NCI-H1436 (cell line): ENCODE data around the gene ETNPPL.

ENCODE experiments used
- DNase-seq: peaks from one replicate; lab custom pipeline; 2025; lab: John Stamatoyannopoulos, UW

Gene ETNPPL

DNA sequence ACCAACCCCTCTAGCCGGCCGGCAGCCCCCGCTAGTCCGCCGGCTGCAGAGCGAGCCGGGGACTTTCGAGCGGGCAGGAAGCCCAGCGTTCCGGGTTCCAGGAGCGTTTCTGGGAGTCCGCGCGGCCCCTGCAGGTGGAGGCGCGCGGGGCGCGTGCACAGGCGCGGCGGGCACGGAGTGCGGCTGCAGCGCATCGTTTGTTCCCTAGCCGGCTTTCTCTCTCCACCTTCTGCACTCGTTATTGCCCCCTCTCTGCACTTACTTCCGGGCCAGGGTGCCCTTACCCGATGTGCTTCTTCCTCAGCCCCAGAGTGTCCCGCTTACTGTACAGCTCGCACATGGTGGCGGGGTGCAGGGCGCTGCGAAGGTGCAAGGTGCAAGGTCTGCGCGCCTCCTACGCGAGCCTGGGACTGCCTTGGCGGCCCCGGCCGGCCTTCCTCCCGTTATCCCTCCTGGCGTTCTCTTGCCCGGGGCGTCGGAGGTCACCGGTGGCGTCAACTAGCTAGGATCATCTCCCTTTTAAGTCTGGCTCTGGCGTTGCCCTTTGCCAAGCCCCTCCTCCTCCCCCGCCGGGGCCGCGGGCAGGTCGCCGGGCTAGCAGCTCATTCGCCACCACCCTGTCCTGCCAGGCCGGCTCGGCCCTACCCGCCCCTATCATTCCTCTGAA lies at the start of gene ETNPPL:
ETNPPL (minus strand) TSS at position 495 of the 667 bp plus-strand sequence; CDS start at position 340, 155 bp downstream.
- DNase-seq = no peak

- no peak for DNase-seq
These were observed 48.6 kb upstream of the ETNPPL start for GRCh38 chr4:108811486-108811885.

GRCh38 chr4:108810087-108810486 lies 47.2 kb upstream of the ETNPPL start:
- no peak for DNase-seq

DNA sequence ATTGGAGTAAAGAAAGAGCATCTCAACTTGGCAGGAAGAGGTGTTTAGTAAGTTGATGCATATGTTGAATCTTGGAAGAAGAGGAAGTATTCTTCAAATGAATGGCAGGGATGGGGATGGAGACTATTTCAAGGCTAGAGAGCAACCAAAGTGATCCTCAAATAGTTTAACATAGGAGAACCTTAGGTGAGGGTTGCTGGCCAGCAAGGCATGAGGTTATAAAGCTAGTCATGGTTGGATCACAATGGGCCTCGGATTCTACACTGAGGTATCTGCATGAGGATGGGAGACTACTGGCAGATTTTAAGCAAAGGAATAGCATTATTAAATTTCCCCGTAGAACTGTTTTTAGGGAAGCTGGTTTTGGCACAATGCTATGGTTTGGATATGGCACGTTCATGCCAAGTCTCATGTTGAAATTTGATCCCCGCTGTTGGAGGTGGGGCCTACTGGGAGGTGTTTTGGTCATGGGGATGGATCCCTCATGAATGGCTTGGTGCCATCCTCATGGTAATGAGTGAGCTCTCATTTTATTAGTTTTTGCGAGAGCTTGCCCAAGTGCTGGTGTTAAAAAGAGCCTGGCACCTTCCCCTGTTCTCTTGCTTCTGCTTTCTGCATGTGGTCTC lies 41.9 kb upstream of the ETNPPL start:
- DNase-seq = no peak

- DNase-seq = no peak
These were observed 36.5 kb upstream of the ETNPPL start for GRCh38 chr4:108799306-108799705.

DNA sequence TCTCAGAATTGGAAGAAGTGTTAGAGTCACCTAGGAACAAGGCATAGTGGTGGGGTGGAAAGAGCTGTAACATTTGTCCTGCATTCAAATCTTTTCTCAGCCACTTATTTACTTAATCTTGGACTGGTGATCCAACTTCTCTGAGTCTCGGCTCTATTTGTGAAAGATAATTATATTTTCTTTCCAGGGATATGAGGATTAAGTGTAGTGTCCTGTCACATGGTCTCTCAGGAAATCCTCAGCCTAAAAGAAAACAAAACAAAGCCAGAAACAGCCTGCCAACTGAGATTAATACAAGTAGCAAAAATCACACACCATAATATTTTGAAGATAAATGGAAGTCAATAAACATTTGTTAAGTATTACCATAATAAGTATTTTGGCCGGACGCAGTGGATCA lies 33.3 kb upstream of the ETNPPL start:
- no peak for DNase-seq

GRCh38 chr4:108795733-108796132 lies 32.9 kb upstream of the ETNPPL start:
- no peak for DNase-seq

DNA sequence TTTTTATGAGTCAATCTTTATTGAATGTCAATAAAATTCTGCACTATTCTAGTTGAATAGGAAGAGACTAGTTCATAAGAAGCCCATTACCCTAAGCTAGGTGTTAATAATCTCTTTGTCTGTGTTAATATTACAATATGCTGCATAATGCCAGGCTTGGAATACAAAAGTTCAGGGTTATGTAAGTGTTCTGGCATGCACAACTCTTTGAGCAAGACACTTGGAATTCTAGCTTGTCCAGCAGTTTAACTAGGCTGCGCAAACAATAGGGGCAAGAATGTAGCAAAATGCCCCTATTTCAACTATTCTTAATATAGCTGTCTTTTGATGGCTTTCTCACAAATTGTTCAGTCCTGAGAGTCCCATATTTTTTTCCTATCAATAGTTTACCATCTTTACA lies 31.3 kb upstream of the ETNPPL start:
- no peak for DNase-seq

DNA sequence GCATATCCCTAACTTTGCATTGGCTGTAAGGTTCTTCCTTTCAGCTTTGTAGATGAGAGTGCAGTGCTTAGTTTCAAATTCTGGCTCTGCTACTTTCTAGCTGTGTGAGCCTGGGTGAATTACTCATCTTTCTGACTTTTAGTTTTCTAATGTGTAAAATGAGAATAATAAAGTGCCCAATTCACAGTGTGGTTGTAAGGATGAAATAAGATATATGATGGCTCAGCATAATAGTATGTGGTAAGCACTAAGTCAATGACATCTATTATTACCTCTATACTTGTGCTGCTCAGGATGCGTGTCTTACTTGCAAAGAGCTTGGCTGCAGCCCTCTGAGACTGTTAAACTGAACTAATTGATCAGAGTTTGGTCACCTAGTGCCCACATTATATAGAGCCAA lies 30.6 kb upstream of the ETNPPL start:
- DNase-seq = no peak

GRCh38 chr4:108788731-108789130 lies 25.9 kb upstream of the ETNPPL start:
- no peak for DNase-seq

DNA sequence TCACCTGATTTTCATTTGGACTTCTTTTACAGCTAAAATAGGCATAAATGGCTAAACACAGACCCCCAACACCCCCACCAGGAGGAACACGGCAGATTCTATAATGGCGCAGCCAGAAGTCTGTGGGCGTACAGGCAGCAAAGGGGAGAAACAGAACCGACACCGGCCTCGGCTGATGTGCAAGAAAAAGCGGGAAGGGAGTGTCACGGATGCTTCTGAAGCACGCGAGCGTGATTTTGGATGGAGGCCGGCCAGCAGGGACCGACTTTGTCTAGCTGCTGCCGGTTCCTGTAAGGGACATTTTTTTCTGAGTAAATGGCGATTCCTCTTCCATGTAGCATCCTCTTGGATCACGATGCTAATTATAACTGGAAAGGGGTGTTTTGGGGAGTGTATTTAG lies 24.9 kb upstream of the ETNPPL start:
- no peak for DNase-seq

DNA sequence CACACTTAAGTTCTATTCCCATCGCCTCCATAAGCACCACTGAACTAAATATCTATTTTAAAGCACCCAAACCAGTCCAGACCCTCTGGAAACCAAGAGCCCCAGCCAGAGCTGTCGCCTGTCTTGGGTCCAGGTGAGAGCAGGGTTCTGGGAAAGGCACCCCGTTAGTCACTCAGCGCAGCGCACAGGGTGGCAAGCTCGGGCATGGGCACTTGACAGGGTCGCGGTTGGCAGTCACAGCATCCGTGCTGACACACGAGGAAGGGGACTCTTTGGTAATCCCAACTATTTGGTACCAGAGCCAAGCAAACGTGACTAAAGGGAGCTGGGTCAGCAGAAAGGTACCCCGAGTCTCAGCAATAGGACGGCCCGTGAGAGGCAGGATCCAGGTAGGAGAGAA lies 24.3 kb upstream of the ETNPPL start:
- DNase-seq = no peak

GRCh38 chr4:108786351-108786750 lies 23.5 kb upstream of the ETNPPL start:
- no peak for DNase-seq

DNA sequence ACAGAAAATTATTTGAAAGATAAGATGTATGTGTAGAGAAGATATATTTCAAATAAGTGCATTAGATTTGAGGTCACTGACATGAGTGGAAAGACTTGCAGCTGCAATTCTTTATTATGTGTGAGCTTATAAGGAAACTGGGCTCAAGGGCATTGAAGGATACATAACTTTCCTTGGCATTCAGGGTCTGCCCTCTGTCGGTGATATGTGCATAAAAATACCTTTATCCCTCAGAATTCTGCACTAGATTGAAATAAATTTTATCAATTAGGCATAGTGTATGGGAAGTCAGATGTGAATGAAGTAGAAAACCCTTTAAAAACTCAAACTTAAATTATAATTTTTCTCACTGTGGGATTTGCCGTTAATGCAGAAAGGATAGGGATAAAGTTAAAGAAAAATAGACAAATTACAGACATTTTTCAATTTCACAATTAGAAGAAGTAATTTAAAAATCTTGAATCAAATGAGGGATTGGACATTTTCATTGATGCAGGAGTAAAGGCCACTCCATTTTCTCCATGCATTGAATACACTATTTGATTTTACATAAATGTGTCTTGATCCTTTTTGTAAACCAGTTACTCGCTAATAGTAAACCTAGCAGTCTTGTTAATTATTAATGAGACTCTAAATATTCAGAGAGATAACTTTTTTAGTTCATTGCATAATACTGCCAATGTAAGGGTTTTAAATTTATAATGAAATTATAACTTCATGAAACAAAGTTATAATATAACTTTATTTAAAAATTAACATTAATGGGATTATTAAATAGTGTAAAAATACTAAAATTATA lies 21.0 kb upstream of the ETNPPL start:
- DNase-seq = no peak

- no peak for DNase-seq
These were observed 17.1 kb upstream of the ETNPPL start for GRCh38 chr4:108779958-108780357.

DNA sequence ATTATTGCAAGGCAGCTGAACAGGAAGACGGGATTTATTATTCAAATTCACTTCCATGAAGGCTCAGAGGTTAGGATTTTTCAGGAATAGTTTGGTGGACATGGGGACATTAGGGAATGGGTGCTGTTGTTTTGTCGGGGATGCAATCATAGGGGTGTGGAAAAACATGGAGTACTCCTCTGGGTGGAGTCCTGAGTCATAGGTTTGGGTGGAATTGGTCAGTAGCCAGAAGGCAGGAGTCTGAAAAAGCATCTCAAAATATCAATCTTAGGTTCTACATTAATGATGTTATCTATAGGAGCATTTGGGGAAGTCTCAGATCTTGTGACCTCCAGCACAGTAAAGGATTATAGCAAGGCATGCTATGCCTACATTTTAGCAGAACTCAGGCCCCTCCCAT lies 14.5 kb upstream of the ETNPPL start:
- DNase-seq = no peak

- DNase-seq = no peak
These were observed 13.1 kb upstream of the ETNPPL start for GRCh38 chr4:108775921-108776320.

- no peak for DNase-seq
These were observed 12.1 kb upstream of the ETNPPL start for GRCh38 chr4:108774809-108775530.

DNA sequence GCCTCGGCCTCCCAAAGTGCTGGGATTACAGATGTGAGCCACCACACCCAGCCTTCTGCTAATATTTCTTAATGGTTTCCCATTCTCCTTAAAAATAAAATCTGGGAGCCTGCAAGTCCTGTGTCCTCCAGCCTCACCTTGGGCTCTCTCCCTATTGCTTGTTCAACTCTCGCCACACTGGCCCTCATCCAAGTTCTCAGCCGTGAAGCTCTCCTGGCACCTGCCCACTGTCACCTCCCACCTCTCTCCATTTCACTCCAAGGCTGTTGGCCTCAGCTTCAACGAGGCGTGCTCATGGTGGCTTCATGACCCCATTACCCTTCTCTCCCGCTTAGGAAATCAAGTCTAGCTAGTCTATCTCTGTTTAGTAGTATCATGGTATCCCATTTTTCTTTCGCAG lies 9.5 kb upstream of the ETNPPL start:
- DNase-seq = no peak

DNA sequence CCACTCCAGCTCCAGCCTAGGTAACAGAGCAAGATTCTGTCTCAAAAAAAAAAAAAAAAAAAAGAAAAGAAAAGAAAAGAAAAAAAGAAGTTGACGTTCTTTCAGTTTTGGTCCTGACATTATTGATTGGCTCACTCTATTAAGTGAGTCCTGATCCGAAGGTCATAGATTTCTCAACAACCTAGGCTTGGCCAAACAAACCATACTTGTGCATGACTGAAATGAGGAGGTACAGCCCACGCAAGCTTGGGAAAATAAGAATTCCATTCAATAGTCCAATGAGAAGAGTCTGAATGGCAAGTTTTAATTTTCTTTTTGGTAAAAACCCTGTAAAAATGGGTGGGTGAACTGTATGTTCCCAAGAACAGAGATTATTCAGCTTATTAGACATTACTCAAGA lies 3.2 kb upstream of the ETNPPL start:
- no peak for DNase-seq

DNA sequence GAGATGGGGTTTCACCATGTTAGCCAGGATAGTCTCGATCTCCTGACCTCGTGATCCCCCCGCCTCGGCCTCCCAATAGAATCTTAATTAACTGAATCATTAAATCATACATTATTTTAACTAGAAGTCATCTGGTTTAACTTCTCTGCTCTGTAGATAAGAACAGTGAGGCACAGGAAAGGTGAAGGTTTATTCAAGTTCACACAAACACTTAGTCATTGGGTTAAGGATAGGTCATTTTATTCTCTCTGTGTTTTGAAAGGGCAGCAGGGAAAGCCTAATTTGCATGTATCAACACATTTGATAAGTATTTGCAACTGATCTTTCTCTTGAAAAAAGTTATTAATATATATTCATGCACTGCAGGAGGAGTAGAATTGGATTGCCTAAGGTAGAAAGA lies 1.1 kb upstream of the ETNPPL start:
- no peak for DNase-seq

DNA sequence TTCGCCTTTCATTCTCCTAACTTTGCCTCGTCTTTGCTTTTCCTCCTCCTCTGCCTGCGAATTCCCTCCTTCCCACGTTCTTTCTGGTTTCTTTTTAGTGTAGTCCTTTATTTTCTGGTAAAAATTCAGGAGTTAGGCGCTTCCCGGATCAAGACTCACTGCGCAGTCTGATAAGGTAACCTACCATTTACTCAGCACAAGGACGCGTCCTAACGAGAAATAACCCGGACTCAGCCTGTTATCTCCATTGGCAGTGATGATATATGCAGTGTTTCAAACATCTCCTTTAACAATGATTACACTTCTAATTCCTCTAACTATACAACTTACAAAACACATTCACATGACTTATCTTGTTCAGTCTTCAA lies 357 bp upstream of the ETNPPL start:
- DNase-seq = no peak

- DNase-seq = no peak
These were observed 4.4 kb downstream of the ETNPPL start for GRCh38 chr4:108758498-108758897.
